Measurements from ENCODE around the gene TTC28. TPM values are rescaled to one million over a fixed set of nuclear protein-coding genes. Genes with fewer than 3 reads are reported as not detected.
A peak's percentile ranks its signal among the peaks of the same experiment; 100 is the strongest.

Gene TTC28
- total and polyA plus RNA-seq, 2 donors (not counting 3 experiments of a cell fraction or from before 2014, with no cell fraction given) = 16.5 to 51.1 TPM

- Histone ChIP-seq H2AFZ (ENCODE audit: low read depth, low read length) (peak overlapping the region; percentile 38), H3K4me1 (ENCODE audit: control insufficient read depth, extremely low read depth, insufficient read depth, low read length) (peaks cover 25% of the 10 kb centered on the region), H3K36me3 (ENCODE audit: control insufficient read depth in 2 of 2, extremely low read depth in 1 of 2, insufficient read depth in 2 of 2, low read length in 2 of 2) (no peaks in the 10 kb centered on the region), H3K79me2 (ENCODE audit: control insufficient read depth, insufficient read depth, low read length) (no peaks in the 10 kb centered on the region), H3K4me2 (ENCODE audit: insufficient read depth, low read length) (peak overlapping the region; percentile 95), H3K9ac (replicated peaks; ENCODE audit: extremely low read depth, insufficient read depth, low read length) (peak overlapping the region; percentile 56), H4K20me1 (replicated peaks; ENCODE audit: control insufficient read depth, extremely low read depth, insufficient read depth, low read length) (peaks cover 3% of the 10 kb centered on the region), H3K9me3 (replicated peaks; ENCODE audit: control insufficient read depth, insufficient read depth, low read length) (no peaks in the 10 kb centered on the region), H3K4me3 (replicated peaks in 1 of 3; ENCODE audit: insufficient read depth in 1 of 3, low read depth in 1 of 3, low read length in 3 of 3) (peak overlapping the region; percentile 28 to 74 (median 46)), H3K27ac (ENCODE audit: insufficient read depth, low read depth, low read length) (peak overlapping the region; percentile 4), H3K9me1 (replicated peaks; ENCODE audit: control insufficient read depth, extremely low read depth, insufficient read depth, low read length) (no peaks in the 10 kb centered on the region), H3K27me3 (ENCODE audit: control insufficient read depth in 2 of 2, insufficient read depth in 2 of 2, low read length in 2 of 2) (no peaks in the 10 kb centered on the region)
- BruUV-seq (replicated peaks) = no TSS peak
- CTCF ChIA-PET = interaction anchor here (0.7 to 3.3 kb wide), 8 partner anchors 9 to 433 kb away, joined by 3 to 20 read pairs (median 4); no protein-coding TSS in a partner anchor
- intact Hi-C loops (cut with micrococcal nuclease) (loop anchor here (1.0 to 2.0 kb wide), 4 partner anchors 190 to 423 kb away; no protein-coding TSS in a partner anchor), dilution Hi-C loops (cut with MboI; ENCODE audit: extremely low pct_ligation_motif_present, low sequenced_read_pairs) (no loop called here)
- peak; percentile 24 for DNase-seq (ENCODE audit: low read depth, low spot score)
- FAIRE-seq = no peak
- TF ChIP-seq CTCF (IDR thresholded peaks at IDR 0.05; ENCODE audit: extremely low read depth in 1 of 2, insufficient read depth in 1 of 2, low read depth in 1 of 2, low read length in 2 of 2) (no peak), MYC (IDR thresholded peaks at IDR 0.05; ENCODE audit: low read depth, low read length) (no peak), MAX (IDR thresholded peaks at IDR 0.05; ENCODE audit: insufficient read depth, insufficient read length) (no peak), POLR2AphosphoS5 (IDR thresholded peaks at IDR 0.05; ENCODE audit: insufficient read depth, low read depth, low read length) (no peak), FOS (IDR thresholded peaks at IDR 0.05; ENCODE audit: borderline replicate concordance, insufficient read depth, low read length) (no peak), GATA2 (IDR thresholded peaks at IDR 0.05; ENCODE audit: insufficient read depth, insufficient read length, low read depth, low read length) (no peak), EZH2 (IDR thresholded peaks at IDR 0.05; ENCODE audit: borderline replicate concordance, low read depth, low read length, severe bottlenecking) (no peak), JUN (IDR thresholded peaks at IDR 0.05; ENCODE audit: borderline replicate concordance, insufficient read depth, insufficient read length, low read depth) (no peak), POLR2A (IDR thresholded peaks at IDR 0.05; ENCODE audit: low read depth, low read length) (no peak)
- POLR2A ChIA-PET = no interaction called here
Observed at GRCh38 chr22:28442711-28443525, 236.7 kb downstream of the TTC28 start.

All from endothelial cell of umbilical vein (primary cell).